ENCODE measurements around the gene FAM171A1. TPM values are rescaled to one million over a fixed set of nuclear protein-coding genes. Genes with fewer than 3 reads are reported as not detected.

Gene FAM171A1
- total RNA-seq, 2 donors from 2014 or later = 50.9 to 65.8 TPM

DNA sequence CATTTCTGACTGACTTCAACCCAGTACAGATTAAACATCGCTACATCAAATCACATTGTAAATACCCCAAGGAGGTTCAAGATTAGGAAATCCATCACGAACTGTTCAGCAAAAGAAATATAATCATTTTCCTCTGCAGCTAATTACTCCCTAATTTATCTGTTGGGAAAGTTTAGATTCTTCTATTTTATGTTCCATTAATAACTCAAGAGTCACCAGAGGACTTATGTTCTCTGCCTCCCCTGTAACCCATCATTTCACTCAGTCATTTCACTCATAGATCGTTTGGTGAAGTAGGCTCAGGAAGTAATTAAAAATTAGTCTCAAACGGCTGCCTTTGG lies 45.2 kb downstream of the FAM171A1 start:
- intact Hi-C loops (cut with DNase I) = no loop called here

DNA sequence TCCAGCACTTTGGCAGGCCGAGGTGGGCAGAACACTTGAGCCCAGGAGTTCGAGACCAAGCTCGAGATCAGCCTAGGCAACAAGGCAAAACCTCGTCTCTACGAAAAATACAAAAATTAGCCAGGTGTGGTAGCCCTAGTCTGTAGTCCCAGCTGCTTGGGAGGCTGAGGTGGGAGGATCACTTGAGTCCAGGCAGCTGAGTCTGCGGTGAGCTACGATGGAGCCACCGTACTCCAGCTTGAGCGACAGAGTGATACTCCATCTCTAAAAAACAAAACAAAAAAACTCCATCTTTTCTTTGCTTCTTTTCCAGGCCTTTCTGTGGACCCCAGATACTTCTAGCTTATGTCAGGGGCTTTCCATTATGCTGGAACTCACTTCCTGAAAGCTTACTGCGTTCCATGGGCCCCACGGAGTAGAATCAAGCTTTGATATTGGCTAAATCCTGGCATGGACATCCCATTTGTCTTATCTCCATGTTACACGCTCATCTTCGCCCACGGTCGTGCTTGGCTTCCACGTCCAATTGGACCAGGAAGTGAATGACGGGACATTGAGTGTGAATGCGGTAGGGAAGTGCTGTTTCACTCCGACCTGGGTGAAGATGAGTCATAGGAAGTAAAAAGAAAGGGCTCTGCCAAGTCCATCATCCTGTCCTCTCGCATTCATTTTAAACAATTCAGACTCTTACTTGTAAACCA lies 45.7 kb downstream of the FAM171A1 start:
- DNase-seq = no peak
- Histone ChIP-seq H3K36me3 (no peaks in the 10 kb centered on the region), H3K4me1 (peaks cover 7% of the 10 kb centered on the region), H3K4me3 (no peak overlapping the region), H3K9ac (ENCODE audit: low read depth in 2 of 2, low read length in 2 of 2) (no peak overlapping the region), H3K27me3 (no peaks in the 10 kb centered on the region), H3K27ac (no peak overlapping the region), H3K9me3 (no peaks in the 10 kb centered on the region)
- intact Hi-C loops (cut with DNase I) = no loop called here
- TF ChIP-seq, protein P1, sequence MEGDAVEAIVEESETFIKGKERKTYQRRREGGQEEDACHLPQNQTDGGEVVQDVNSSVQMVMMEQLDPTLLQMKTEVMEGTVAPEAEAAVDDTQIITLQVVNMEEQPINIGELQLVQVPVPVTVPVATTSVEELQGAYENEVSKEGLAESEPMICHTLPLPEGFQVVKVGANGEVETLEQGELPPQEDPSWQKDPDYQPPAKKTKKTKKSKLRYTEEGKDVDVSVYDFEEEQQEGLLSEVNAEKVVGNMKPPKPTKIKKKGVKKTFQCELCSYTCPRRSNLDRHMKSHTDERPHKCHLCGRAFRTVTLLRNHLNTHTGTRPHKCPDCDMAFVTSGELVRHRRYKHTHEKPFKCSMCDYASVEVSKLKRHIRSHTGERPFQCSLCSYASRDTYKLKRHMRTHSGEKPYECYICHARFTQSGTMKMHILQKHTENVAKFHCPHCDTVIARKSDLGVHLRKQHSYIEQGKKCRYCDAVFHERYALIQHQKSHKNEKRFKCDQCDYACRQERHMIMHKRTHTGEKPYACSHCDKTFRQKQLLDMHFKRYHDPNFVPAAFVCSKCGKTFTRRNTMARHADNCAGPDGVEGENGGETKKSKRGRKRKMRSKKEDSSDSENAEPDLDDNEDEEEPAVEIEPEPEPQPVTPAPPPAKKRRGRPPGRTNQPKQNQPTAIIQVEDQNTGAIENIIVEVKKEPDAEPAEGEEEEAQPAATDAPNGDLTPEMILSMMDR (IDR thresholded peaks at IDR 0.05) = no peak

More for the DNA sequence above, 45.2 kb downstream of the FAM171A1 start:
- H3K27me3 ChIP-seq = no peaks in the 10 kb centered on the region
- no peak overlapping the region for H3K4me3 ChIP-seq
- H3K27ac ChIP-seq = no peak overlapping the region
- H3K36me3 ChIP-seq = no peaks in the 10 kb centered on the region
- no peaks in the 10 kb centered on the region for H3K9me3 ChIP-seq
- H3K9ac ChIP-seq (ENCODE audit: low read depth in 2 of 2, low read length in 2 of 2) = no peak overlapping the region
- peaks cover 11% of the 10 kb centered on the region for H3K4me1 ChIP-seq
- no peak for DNase-seq
- TF ChIP-seq, protein P1 (IDR thresholded peaks at IDR 0.05) = no peak

DNA sequence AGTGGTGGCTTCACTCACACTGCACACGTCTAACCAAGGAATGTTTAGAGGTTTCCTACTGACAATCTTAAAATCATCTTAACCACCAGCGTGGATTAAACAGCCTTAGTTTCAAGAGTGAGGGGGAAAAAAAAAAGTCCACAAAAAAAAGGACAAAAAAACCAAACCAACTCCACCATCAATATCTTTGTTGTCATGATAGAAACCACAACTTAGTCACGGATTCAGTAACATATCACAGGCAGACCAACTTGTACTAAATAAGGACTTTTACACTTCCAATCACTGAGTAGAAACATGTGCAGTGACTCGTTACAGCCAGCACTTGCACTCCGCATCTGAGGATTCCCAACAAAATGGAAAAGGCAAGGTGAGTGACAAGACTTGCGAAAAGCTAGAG lies 46.5 kb downstream of the FAM171A1 start:
- H3K4me3 ChIP-seq = no peak overlapping the region
- H3K36me3 ChIP-seq = no peaks in the 10 kb centered on the region
- H3K9ac ChIP-seq (ENCODE audit: low read depth in 2 of 2, low read length in 2 of 2) = no peak overlapping the region
- H3K27me3 ChIP-seq = no peaks in the 10 kb centered on the region
- H3K9me3 ChIP-seq = no peaks in the 10 kb centered on the region
- no peak overlapping the region for H3K27ac ChIP-seq
- no peaks in the 10 kb centered on the region for H3K4me1 ChIP-seq
- intact Hi-C loops (cut with DNase I) = no loop called here
- no peak for DNase-seq
- TF ChIP-seq, protein P1 (IDR thresholded peaks at IDR 0.05) = no peak

DNA sequence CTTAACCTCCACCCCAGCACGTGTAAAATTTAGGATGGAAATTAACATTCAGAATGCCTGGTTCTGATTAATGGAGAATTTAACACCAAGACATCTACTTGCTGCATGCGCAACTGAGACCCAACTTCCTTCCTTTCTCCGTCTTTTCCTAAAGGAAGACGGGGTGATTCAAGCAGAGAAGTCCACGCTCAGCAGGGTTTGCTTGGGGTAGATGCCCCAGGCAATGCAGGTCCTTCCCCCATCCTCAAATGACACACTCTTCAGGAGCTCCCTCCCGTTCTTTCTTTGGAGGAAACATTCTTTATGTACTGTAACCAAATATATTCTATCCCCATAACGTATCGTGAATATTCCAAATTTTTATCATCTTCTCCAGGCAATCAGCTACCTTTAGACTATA lies 47.0 kb downstream of the FAM171A1 start:
- Histone ChIP-seq H3K27me3 (no peaks in the 10 kb centered on the region), H3K9ac (ENCODE audit: low read depth in 2 of 2, low read length in 2 of 2) (no peak overlapping the region), H3K4me1 (no peaks in the 10 kb centered on the region), H3K9me3 (no peaks in the 10 kb centered on the region), H3K27ac (no peak overlapping the region), H3K36me3 (no peaks in the 10 kb centered on the region), H3K4me3 (no peak overlapping the region)
- intact Hi-C loops (cut with DNase I) = no loop called here
- no peak for DNase-seq
- TF ChIP-seq, protein P1 (IDR thresholded peaks at IDR 0.05) = no peak

- TF ChIP-seq, protein P1 (IDR thresholded peaks at IDR 0.05) = no peak
- Histone ChIP-seq H3K9ac (ENCODE audit: low read depth in 2 of 2, low read length in 2 of 2) (no peak overlapping the region), H3K27me3 (no peaks in the 10 kb centered on the region), H3K4me3 (no peak overlapping the region), H3K36me3 (no peaks in the 10 kb centered on the region), H3K27ac (no peak overlapping the region), H3K9me3 (no peaks in the 10 kb centered on the region), H3K4me1 (no peaks in the 10 kb centered on the region)
- no peak for DNase-seq
- intact Hi-C loops (cut with DNase I) = no loop called here
Observed at GRCh38 chr10:15322356-15322755, 48.7 kb downstream of the FAM171A1 start.

All from colonic mucosa (tissue), 4 donors.